ENCODE results near the gene AMMECR1.
A peak's percentile ranks its signal among the peaks of the same experiment; 100 is the strongest.

AMMECR1 gene

GRCh38 chrX:110321081-110321480 is 3.2 kb upstream of the AMMECR1 start:
- no peak for DNase-seq (ENCODE audit: low read depth)
- H3K4me3 ChIP-seq (ENCODE audit: control insufficient read depth, low read depth, low read length), result no peak overlapping the region
- TF ChIP-seq CTCF (conservative IDR thresholded peaks at IDR 0.05; ENCODE audit: control insufficient read depth, insufficient read depth, low read depth, low read length), result no peak

- TF ChIP-seq CTCF (conservative IDR thresholded peaks at IDR 0.05; ENCODE audit: control insufficient read depth, insufficient read depth, low read depth, low read length), result no peak
- no peak overlapping the region for H3K4me3 ChIP-seq (ENCODE audit: control insufficient read depth, low read depth, low read length)
- no peak for DNase-seq (ENCODE audit: low read depth)
Measured at GRCh38 chrX:110320381-110320987, 2.6 kb upstream of the AMMECR1 start.

GRCh38 chrX:110318664-110318968 is 731 bp upstream of the AMMECR1 start:
- DNase-seq (ENCODE audit: low read depth), result no peak
- TF ChIP-seq CTCF (conservative IDR thresholded peaks at IDR 0.05; ENCODE audit: control insufficient read depth, insufficient read depth, low read depth, low read length), result no peak
- H3K4me3 ChIP-seq (ENCODE audit: control insufficient read depth, low read depth, low read length), result peak overlapping the region; percentile 60

- DNase-seq (ENCODE audit: low read depth), result peak; percentile 16
- peak overlapping the region; percentile 75 for H3K4me3 ChIP-seq (ENCODE audit: control insufficient read depth, low read depth, low read length)
- no peak for TF ChIP-seq CTCF (conservative IDR thresholded peaks at IDR 0.05; ENCODE audit: control insufficient read depth, insufficient read depth, low read depth, low read length)
Measured at GRCh38 chrX:110317061-110317819, 645 bp downstream of the AMMECR1 start.

GRCh38 chrX:110316351-110317060 is 1.4 kb downstream of the AMMECR1 start:
- peak; percentile 12 for DNase-seq (ENCODE audit: low read depth)
- no peak for TF ChIP-seq CTCF (conservative IDR thresholded peaks at IDR 0.05; ENCODE audit: control insufficient read depth, insufficient read depth, low read depth, low read length)
- peak overlapping the region; percentile 75 for H3K4me3 ChIP-seq (ENCODE audit: control insufficient read depth, low read depth, low read length)

- TF ChIP-seq CTCF (conservative IDR thresholded peaks at IDR 0.05; ENCODE audit: control insufficient read depth, insufficient read depth, low read depth, low read length), result no peak
- H3K4me3 ChIP-seq (ENCODE audit: control insufficient read depth, low read depth, low read length), result peak overlapping the region; percentile 75
Measured at GRCh38 chrX:110315551-110315950, 2.3 kb downstream of the AMMECR1 start.

More at GRCh38 chrX:110315551-110315950, 2.3 kb downstream of the AMMECR1 start:
- DNase-seq (ENCODE audit: low read depth), result peak; percentile 36
